SIG-M5 treated with dmso at 0.1 percent for 504 hours (cell line): ENCODE measurements around the gene EFHD2.
"Not testable (repeated sequence)": the region's sequence is repeated elsewhere in the genome, so short reads cannot be mapped to it uniquely, and the experiment has no call there.

Experiments used
- DNase-seq: peaks from one replicate; lab custom pipeline; 2025; ENCODE audit not compliant: unreplicated experiment; lab: John Stamatoyannopoulos, UW

The EFHD2 gene

DNA sequence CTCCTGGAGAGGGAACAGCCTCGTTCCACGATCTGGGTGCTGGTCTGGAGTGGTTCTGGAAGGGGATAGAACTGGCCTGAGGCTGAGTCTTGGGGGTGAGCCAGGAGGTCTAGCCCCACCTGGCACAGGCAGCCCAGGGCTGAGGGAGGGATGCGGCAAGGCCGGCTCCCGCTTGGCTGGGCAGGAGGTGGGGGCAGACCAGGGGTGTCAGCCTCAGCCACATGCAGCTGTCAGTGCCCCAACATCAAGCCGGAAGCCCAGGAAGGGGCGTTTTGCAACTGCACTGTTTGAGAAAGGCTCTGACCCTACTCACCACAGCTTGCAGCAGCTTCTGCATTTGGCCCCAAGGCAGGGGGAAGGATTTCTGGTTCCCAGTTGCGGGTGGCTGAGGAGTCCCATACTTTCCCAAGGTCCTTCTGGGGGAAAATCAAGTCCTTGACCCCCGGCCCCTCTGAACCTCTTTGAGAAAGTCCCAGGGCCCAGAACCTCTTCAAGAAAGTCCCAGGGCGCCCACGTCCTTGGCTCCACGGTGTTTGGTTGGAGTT is 2.0 kb downstream of the EFHD2 start:
- DNase-seq: peak; percentile 86

DNA sequence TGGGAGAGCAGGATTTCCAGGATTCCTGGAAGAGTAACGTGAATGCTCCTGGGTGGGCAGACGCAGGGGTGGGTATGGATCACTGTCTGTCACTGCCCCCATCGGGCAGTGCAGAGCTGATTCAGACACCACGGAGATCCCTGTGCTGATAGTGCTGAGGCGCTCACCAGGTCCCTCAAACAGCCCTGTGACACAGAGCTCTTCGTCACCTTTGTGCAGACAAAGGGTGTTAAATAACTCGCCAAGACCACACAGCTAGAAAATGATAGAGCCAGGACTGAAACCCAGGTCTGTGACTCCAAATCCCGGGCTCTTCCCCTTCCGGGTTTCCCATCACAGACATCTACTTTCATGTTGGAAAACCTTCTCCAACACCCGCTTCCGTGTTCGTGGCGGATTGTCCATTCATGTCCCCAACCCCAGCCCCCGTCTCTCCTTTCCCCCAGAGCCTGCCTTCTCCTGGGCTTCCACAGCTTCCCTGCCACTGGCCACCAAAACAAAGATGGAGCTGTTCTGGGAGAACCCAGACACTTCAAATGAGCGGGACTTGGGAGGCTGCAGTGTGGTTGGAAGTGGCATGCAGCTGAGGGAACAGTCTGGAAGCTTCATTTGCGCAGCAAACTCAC is 2.6 kb downstream of the EFHD2 start:
- DNase-seq: peak; percentile 7

DNA sequence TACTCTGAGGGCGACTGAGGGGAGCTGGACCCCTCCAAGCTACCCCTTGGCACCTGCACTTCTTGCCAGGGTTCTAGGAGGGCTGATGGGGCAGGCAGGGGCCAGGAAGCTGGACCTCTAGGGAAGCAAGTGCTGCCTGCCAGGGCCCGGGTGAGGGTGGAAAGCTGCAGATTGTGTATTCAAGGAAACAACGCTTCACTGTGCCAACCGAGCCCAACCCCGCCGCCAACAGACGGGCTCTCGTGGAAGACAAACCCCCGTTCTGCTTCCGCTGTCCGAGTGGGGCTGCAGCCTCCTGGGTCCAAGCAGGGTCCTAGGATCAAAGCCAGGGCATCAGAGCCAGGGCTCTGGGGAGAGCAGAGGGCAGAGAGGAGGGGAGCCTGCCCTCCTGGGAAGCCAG is 3.2 kb downstream of the EFHD2 start:
- DNase-seq: no peak

DNA sequence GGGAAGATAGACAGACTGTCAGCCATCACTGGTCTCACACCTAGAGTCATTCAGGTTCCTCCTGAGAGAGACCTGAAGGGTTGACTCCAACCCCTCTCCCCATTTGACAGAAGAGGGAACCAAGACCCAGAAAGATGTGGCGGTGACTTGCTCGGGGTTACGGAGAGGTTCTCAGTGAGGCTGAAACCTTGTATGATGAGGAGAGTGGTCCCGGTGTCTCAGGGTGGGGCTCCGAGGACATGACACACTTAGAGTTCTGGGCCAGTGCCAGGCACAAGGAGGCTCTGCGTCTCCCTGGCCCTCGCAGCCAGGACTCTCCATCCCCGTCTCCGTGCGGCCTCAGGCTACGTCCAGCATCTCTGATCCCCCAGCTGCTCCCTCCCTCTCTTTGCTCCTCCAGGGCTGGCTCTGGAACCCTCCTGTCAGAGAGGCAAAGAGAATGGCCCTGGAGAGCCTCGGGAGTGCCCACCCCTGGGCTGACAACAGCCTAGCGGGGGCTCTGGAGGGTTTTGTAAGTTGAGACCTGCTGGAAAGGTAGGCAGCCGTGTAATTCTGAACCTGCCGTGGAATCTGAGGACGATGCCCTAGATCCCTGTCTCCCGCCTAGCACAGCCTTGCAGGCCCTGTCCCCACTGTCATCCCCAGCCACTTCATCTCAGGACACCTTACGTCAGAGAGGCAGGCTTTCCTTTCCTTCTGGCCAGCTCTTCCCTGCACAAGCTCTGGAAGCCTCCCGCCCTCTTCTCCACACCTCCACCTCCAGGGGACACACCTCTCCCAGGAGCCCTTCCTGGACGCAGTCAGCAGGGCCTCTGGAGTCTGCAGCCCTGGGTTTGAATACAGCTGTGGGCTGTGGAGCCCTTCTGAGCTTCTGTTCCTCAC is 4.1 kb downstream of the EFHD2 start:
- DNase-seq: no peak

DNA sequence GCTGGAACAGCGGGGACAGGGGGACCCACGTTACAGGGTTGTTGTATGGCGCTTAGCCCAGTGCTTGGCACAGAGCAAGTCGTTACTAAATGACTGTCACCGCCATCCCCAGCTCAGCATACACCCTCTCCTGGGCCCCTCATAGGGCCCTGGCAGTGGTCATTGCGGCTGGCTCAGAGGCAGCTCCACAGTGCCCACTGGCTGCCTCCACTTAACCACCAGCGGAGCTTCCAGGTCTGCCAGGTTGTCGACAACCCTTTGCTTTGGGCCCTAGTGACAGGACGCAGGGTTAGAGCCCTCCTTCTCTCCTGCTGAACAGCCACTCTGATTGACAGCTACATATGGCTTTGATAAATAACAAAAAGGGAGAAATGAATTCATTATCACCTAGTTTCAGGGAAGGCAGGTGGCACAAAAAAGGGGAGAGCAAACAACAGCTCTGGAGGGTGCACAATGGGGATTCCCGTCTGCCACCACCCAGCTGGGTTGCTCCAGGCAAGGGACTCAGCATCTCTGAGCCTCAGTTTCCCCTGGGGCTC is 4.8 kb downstream of the EFHD2 start:
- no peak for DNase-seq

DNA sequence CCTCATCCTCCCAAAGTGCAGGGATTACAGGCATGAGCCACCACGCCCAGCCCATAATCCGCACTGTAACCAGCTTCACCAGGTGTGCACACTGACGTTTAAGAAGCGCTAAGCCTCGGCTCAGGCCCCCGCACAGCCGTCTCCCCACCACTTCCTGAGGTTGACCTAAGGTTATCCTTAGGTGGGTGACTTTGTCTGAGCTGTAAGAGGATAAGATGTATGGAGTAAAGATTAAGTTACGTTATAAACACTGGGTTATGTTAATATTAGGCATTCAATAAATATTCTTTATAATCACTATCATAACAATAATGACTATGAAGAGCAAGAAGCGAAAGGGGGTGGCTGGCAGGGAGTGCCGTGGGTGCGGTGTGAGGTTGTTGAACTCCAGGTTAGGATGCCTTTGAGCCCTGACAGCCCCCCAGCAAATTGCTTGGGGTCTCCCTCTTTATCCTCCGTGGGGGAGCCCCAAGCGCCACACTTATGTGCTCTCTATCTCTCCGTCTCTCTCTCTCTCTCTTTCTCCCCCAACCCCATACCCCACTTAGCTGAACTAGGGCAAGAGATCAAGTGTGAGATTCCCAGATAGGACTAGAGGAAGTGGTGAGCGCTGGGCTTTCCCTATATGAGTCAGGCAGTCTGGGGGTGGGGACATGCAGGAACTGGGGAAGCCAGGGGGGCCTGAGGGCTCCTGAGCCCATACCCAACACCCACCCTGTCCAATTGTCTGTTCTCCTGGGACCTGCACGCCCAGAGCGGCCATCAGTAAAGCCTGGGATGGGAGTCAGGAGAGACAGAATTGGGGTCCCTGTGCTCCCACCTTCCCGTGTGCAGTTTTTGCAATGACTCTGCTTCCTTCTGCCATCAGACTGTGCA is 7.6 kb downstream of the EFHD2 start:
- DNase-seq: peak; percentile 36

- no peak for DNase-seq
These were observed 9.3 kb downstream of the EFHD2 start for GRCh38 chr1:15418806-15419515.

GRCh38 chr1:15420853-15421465 is 11.3 kb downstream of the EFHD2 start:
- no peak for DNase-seq

DNA sequence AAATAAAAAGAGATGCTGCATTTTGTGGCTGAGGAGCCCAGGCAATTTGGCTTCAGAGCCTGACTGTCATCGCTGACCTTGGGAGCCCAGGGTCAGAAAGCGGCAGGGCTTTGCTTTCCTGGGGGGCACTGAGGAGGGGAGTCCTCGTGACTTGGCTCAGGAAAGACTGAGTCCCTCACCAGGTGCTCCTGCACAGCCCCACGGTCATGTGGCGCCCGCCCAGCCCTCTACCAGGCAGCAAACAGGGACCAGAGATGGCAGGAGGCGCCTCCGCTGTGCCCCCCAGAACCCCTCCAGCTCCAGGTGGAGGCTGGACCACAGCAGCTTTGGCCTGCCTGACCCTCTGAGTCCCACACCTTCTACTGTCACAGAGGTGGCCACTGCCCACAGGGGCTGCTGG is 13.2 kb downstream of the EFHD2 start:
- DNase-seq: no peak

DNA sequence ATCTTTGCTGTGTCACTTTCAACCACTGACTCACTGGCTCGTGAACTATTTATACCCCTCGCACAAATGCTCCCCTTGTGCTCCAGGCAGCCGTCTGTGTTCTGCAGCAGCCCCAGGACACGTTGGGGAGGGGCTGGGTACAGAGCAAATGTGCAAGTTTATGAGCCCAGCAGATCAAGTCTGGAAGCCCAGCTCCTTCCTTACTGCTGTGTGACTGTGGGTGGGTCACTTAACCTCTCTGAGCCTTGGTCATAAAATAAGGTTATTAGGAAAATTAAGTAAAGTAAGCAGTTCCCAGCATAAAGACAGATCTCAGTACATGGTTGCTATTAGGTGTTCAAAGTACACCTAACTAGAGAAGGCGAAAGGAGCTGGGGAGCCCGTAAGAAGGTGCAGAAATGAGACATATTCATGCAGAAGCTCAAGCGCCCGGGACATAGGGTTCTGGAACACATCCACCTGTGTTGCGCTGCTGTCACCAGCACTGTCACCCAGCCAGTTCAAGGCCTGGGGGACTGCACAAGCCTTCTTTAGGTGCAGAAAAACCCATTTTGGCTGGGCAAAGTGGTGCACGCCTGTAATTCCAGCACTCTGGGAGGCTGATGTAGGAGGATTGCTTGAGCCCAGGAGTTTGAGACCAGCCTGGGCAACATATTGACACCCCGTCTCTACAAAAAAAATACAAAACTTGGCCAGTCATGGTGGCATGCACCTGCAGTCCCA is 13.8 kb downstream of the EFHD2 start:
- DNase-seq: peak; percentile 26

GRCh38 chr1:15424146-15424667 is 14.5 kb downstream of the EFHD2 start:
- peak; percentile 12 for DNase-seq

- DNase-seq: no peak
These were observed 15.3 kb downstream of the EFHD2 start for GRCh38 chr1:15424981-15425380.

DNA sequence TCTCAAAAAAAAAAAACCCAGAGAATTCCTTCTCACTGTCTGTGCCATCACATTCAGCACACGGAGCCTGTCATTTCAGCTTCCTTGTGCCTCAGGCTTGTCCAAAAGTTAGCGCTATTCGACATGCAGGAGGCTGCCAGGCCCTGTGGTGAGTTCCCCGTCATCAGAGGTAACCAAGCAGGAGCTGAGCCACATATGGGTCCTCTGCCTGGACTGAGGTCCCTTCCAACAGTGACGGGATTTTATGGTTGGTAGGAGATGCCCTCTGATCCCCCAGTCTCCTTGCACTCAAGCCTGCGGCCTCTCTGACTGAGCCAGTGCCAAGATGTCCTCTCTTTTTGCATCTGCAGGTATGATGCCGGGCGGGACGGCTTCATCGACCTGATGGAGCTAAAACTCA is 15.8 kb downstream of the EFHD2 start:
- DNase-seq: no peak

GRCh38 chr1:15425958-15426357 is 16.3 kb downstream of the EFHD2 start:
- no peak for DNase-seq

DNA sequence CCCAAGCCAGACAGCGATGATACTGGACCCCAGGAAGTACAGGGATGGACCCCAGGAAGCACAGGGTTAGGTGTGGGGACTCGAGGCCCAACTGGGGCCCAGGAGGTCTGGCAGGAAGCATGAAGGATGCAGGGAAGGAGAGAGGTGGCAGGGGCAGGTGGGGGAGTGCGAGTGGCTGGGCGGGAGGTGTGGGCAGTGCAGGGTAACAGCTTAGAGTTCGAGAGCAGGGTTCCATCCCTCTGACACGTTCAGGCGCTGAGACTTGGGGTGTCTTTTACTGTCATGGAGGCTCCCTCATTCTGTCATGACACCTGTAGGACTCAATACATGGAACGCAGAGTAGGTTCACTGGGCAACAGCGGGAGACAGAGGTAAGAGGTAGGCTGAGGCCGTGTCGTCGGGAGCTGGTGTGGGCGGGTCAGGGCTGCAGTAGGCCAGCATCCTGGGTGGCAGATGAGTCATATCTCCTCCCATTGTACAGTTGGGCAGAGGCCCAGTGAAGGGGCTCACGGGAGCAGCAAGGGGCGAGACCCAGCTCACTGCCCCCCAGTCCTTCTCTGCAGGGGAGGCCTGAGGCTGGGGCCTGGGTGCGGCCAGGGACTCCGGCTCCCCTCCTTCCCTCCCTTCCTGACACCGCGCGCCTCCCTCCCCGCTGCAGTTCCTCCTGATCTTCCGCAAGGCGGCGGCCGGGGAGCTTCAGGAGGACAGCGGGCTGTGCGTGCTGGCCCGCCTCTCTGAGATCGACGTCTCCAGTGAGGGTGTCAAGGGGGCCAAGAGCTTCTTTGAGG is 17.0 kb downstream of the EFHD2 start:
- DNase-seq: no peak

- no peak for DNase-seq
These were observed 17.6 kb downstream of the EFHD2 start for GRCh38 chr1:15427280-15427666.

GRCh38 chr1:15428252-15428651 is 18.6 kb downstream of the EFHD2 start:
- not testable (repeated sequence) for DNase-seq

DNA sequence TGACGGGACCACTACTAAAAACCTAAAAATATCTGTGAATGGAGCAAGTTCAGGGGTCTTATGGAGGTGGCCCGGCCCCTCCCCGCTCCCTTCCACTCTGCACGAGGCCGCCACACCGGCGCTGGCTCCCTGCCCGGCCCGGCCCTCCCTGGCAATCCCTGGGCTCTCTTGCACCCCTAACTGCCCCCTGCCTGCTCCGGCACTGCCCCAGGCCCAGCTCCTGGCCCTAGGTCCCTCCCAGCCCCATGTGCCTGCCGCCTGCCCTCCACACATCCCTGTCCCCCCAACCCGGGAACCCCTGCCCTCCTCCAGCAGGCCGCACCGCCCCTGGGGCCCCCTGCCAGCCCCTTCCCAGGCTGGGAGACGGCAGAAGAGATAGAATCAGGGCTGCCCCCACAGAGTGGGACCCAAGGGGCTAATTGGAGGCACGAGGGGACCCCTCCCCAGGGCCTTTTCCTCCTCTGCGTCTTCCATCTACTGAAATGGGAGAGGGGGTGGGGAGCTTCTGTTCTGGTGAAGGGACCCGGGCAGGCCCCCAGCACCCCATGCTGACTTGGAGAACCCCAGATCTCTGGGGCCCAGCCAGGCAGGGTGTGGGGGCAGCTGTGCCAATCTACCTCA is 19.2 kb downstream of the EFHD2 start:
- DNase-seq: no peak
